ENCODE results near the gene SIK3.

SIK3 gene

GRCh38 chr11:116953530-116954285 lies 144.5 kb downstream of the SIK3 start:
- no peak for TF ChIP-seq FOXP2 (optimal IDR thresholded peaks at IDR 0.05; ENCODE audit: control extremely low read depth, extremely low read length, insufficient read depth)
- TF ChIP-seq EZH2 (IDR thresholded peaks at IDR 0.05), result no peak
- TF ChIP-seq POLR2AphosphoS5 (IDR thresholded peaks at IDR 0.05; ENCODE audit: borderline replicate concordance, low read depth, low read length), result no peak
- Histone ChIP-seq H3K9me3 (ENCODE audit: low read depth, low read length) (no peaks in the 10 kb centered on the region), H3K4me3 (no peak overlapping the region), H3K36me3 (ENCODE audit: insufficient read depth, low read length) (peaks cover 30% of the 10 kb centered on the region), H3K27ac (no peak overlapping the region), H3K9ac (ENCODE audit: insufficient read length) (no peak overlapping the region)
- DNase-seq (ENCODE audit: low read depth, low spot score), result no peak

DNA sequence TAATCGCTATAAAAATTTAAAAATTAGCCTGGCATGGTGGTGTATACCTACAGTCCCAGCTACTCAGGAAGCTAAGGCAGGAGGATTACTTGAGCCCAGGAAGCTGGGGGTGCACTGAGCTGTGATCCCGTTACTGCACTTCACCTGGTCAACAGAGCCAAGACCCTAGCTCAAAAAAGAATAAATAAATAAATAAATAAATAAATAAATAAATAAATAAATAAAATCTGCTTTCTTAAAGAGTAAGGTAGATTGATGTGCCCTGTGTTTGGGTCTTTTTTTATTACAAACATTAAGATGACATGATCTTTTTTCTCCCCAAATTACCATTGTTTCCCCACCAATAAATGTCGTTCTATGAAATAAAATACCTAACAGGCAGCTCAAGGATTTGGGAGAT lies 146.5 kb downstream of the SIK3 start:
- H3K9me3 ChIP-seq (ENCODE audit: low read depth, low read length), result no peaks in the 10 kb centered on the region
- H3K27ac ChIP-seq, result no peak overlapping the region
- peaks cover 29% of the 10 kb centered on the region for H3K36me3 ChIP-seq (ENCODE audit: insufficient read depth, low read length)
- no peak for TF ChIP-seq EZH2 (IDR thresholded peaks at IDR 0.05)
- no peak for TF ChIP-seq FOXP2 (optimal IDR thresholded peaks at IDR 0.05; ENCODE audit: control extremely low read depth, extremely low read length, insufficient read depth)
- TF ChIP-seq POLR2AphosphoS5 (IDR thresholded peaks at IDR 0.05; ENCODE audit: borderline replicate concordance, low read depth, low read length), result no peak
- no peak overlapping the region for H3K4me3 ChIP-seq
- H3K9ac ChIP-seq (ENCODE audit: insufficient read length), result no peak overlapping the region
- no peak for DNase-seq (ENCODE audit: low read depth, low spot score)

DNA sequence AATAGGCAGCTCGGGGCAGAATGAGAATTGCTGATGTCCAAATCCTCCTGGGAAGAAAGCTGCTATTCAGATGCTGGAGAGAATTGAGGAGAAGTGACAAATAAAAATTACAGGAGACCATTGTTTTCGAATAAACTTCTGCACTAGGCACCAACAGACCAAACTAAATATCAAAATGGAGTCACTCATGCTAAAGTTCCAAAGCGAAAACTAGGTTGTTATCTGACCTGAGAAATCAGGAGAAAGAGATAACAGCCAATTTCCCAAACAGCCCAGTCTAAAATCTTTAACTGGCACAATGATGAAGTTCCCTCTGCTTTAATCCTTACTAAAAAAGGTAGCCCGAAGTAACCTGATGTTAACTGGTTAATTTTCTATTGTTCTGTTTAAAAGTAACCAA lies 148.0 kb downstream of the SIK3 start:
- no peak for DNase-seq (ENCODE audit: low read depth, low spot score)
- Histone ChIP-seq H3K9ac (ENCODE audit: insufficient read length) (no peak overlapping the region), H3K4me3 (no peak overlapping the region), H3K36me3 (ENCODE audit: insufficient read depth, low read length) (peaks cover 25% of the 10 kb centered on the region), H3K27ac (no peak overlapping the region), H3K9me3 (ENCODE audit: low read depth, low read length) (no peaks in the 10 kb centered on the region)
- TF ChIP-seq EZH2 (IDR thresholded peaks at IDR 0.05) (no peak), FOXP2 (optimal IDR thresholded peaks at IDR 0.05; ENCODE audit: control extremely low read depth, extremely low read length, insufficient read depth) (no peak), POLR2AphosphoS5 (IDR thresholded peaks at IDR 0.05; ENCODE audit: borderline replicate concordance, low read depth, low read length) (no peak)

DNA sequence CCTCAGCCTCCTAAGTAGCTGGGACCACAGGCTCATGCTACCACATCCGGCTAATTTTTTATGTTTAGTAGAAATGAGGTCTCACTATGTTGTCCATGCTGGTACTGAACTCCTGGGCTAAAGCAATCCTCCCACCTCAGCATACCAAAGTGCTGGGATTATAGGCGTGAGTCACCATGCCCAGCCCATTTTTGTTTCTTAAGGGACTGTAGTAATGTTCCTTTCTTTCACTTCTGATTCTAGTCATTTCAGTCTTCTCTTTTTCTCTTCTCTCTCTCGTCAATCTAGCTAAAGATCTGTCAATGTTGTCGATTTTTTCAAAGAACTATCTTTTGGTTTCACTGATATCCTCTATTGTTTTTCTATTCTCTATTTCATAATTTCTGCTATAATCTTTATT lies 149.8 kb downstream of the SIK3 start:
- Histone ChIP-seq H3K4me3 (no peak overlapping the region), H3K27ac (no peak overlapping the region), H3K36me3 (ENCODE audit: insufficient read depth, low read length) (peaks cover 18% of the 10 kb centered on the region), H3K9ac (ENCODE audit: insufficient read length) (no peak overlapping the region), H3K9me3 (ENCODE audit: low read depth, low read length) (no peaks in the 10 kb centered on the region)
- TF ChIP-seq FOXP2 (optimal IDR thresholded peaks at IDR 0.05; ENCODE audit: control extremely low read depth, extremely low read length, insufficient read depth), result no peak
- TF ChIP-seq POLR2AphosphoS5 (IDR thresholded peaks at IDR 0.05; ENCODE audit: borderline replicate concordance, low read depth, low read length), result no peak
- TF ChIP-seq EZH2 (IDR thresholded peaks at IDR 0.05), result no peak
- no peak for DNase-seq (ENCODE audit: low read depth, low spot score)

DNA sequence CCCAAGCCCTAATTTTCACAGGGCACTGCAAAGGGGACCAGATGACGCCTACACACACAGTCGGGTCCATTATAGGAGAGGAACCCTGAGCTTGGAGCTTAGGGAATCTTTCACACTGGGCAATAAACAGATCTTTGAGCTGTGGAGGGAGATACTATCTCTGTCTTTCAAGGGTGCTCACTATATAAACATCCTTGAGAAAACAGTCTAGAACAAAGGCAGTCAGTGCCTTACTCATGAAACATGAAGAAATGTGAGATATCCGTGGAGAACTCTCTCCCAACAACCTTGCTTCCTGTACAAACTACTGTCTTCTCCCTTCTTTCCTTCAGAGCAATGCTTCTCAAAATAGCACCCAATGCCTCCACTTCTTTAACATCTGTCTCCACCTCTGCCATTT lies 151.8 kb downstream of the SIK3 start:
- Histone ChIP-seq H3K27ac (no peak overlapping the region), H3K9ac (ENCODE audit: insufficient read length) (no peak overlapping the region), H3K36me3 (ENCODE audit: insufficient read depth, low read length) (peaks cover 18% of the 10 kb centered on the region), H3K9me3 (ENCODE audit: low read depth, low read length) (no peaks in the 10 kb centered on the region), H3K4me3 (no peak overlapping the region)
- no peak for TF ChIP-seq FOXP2 (optimal IDR thresholded peaks at IDR 0.05; ENCODE audit: control extremely low read depth, extremely low read length, insufficient read depth)
- TF ChIP-seq EZH2 (IDR thresholded peaks at IDR 0.05), result no peak
- TF ChIP-seq POLR2AphosphoS5 (IDR thresholded peaks at IDR 0.05; ENCODE audit: borderline replicate concordance, low read depth, low read length), result no peak
- no peak for DNase-seq (ENCODE audit: low read depth, low spot score)

DNA sequence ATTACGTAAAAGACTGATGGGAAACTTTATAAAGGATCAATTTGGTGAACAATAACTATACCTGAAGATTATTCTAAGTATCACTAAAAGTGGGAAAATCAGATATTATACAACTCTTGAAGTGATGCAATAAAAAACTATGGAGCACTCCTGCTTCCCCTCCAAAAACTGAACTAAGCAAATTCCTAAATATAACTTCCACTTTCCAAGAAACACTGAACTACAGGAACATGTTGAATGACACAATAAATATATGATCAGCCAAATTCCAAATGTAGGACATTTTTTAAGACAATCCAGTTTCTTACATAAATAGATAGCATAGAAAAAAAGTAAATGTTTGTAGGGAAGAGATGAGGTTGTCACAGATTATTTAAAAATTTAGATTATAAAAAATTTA lies 158.7 kb downstream of the SIK3 start:
- Histone ChIP-seq H3K9me3 (ENCODE audit: low read depth, low read length) (no peaks in the 10 kb centered on the region), H3K4me3 (no peak overlapping the region), H3K9ac (ENCODE audit: insufficient read length) (no peak overlapping the region), H3K27ac (no peak overlapping the region), H3K36me3 (ENCODE audit: insufficient read depth, low read length) (peaks cover 6% of the 10 kb centered on the region)
- DNase-seq (ENCODE audit: low read depth, low spot score), result no peak
- no peak for TF ChIP-seq FOXP2 (optimal IDR thresholded peaks at IDR 0.05; ENCODE audit: control extremely low read depth, extremely low read length, insufficient read depth)
- TF ChIP-seq POLR2AphosphoS5 (IDR thresholded peaks at IDR 0.05; ENCODE audit: borderline replicate concordance, low read depth, low read length), result no peak
- no peak for TF ChIP-seq EZH2 (IDR thresholded peaks at IDR 0.05)

- H3K36me3 ChIP-seq (ENCODE audit: insufficient read depth, low read length), result peaks cover 6% of the 10 kb centered on the region
- H3K27ac ChIP-seq, result 0 out of 2 replicates have a peak overlapping the region, but pooled peaks have one; percentile 48
- DNase-seq (ENCODE audit: low read depth, low spot score), result peak; percentile 14
- TF ChIP-seq POLR2AphosphoS5 (IDR thresholded peaks at IDR 0.05; ENCODE audit: borderline replicate concordance, low read depth, low read length) (no peak), FOXP2 (optimal IDR thresholded peaks at IDR 0.05; ENCODE audit: control extremely low read depth, extremely low read length, insufficient read depth) (no peak), EZH2 (IDR thresholded peaks at IDR 0.05) (no peak)
- H3K9ac ChIP-seq (ENCODE audit: insufficient read length), result no peak overlapping the region
- no peak overlapping the region for H3K4me3 ChIP-seq
- H3K9me3 ChIP-seq (ENCODE audit: low read depth, low read length), result no peaks in the 10 kb centered on the region
Measured at GRCh38 chr11:116938471-116939070, 159.7 kb downstream of the SIK3 start.

DNA sequence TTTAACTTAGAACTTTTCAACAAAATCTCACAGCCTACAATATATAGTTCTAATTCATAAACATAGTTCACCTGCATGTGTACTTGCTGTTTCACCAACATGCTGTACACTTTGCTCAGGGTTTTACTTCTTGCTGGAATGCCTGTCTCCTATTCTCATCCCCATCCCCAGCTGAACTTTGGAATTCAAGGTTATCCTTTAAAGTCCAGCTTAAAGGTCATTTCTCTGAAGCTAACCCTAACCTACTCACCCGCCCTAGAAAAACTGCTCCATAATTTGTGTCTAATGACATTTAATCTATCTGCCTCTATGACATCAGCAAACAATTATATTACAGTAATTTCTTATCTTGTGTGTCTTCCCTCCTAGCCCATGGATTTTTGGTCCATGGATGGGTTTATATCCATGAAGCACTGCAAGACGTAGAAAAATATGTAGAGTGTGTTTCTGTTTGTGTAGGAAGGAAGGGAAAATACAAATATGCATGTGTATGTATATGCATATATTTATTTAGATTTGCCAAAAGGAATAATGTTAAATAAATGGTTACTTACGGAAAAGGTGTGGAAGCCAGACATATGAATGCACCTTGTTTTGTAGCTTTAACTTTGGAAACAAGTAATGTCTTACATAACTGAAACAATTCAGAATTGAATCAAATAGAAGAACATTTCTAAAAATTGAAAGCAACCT lies 161.3 kb downstream of the SIK3 start:
- no peak overlapping the region for H3K9ac ChIP-seq (ENCODE audit: insufficient read length)
- no peak overlapping the region for H3K27ac ChIP-seq
- H3K9me3 ChIP-seq (ENCODE audit: low read depth, low read length), result no peaks in the 10 kb centered on the region
- TF ChIP-seq FOXP2 (optimal IDR thresholded peaks at IDR 0.05; ENCODE audit: control extremely low read depth, extremely low read length, insufficient read depth) (no peak), POLR2AphosphoS5 (IDR thresholded peaks at IDR 0.05; ENCODE audit: borderline replicate concordance, low read depth, low read length) (no peak), EZH2 (IDR thresholded peaks at IDR 0.05) (no peak)
- H3K4me3 ChIP-seq, result no peak overlapping the region
- no peak for DNase-seq (ENCODE audit: low read depth, low spot score)
- peaks cover 6% of the 10 kb centered on the region for H3K36me3 ChIP-seq (ENCODE audit: insufficient read depth, low read length)

Data from SK-N-MC (cell line).